HG03095 (cell line): ENCODE results near the gene CCL4.
"Not testable (repeated sequence)": the region's sequence is repeated elsewhere in the genome, so short reads cannot be mapped to it uniquely, and the experiment has no call there.

Experiments
- ATAC-seq: cut with Tn5 transposase; IDR thresholded peaks from one replicate; pipeline ENCODE4 v1.9.1; 2021; ENCODE audit warnings: moderate library complexity; ENCODE audit not compliant: unreplicated experiment

The CCL4 gene

GRCh38 chr17:36087897-36088572 lies 15.6 kb upstream of the CCL4 start:
- ATAC-seq = not testable (repeated sequence)

- no peak for ATAC-seq
Observed at GRCh38 chr17:36088670-36089338, 14.8 kb upstream of the CCL4 start.

DNA sequence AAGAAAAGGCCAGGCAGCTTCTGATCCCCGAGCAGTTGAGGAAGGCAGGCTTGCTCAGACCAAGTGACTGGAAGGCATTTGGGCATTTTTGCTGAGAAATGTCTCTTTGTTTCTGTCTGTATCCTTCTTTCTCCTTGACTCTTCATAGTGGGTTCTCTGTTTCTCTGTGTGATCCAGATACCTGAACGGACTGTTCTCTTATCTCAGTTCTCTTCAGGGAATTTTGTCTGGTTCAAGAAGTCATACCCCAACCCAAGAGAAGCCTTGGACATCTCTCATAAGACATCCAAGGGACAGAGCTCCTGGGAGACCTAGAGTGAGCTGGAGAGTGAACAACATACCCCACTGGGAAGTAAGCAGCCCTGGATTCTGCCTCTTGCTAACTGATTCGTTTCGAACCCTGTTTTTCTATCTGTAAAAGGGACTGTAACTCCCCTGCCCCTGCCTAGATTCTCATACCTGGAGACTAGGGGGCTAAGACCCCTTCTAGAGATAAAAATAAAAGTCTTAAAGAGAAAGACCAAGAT lies 14.2 kb upstream of the CCL4 start:
- ATAC-seq = no peak

- ATAC-seq = peak; percentile 67
Observed at GRCh38 chr17:36089888-36090836, 13.5 kb upstream of the CCL4 start, which contains the start of gene CCL3. TSS of gene CCL3 (minus strand) at chr17:36090143. CDS start at chr17:36090058, 85 bp downstream.

DNA sequence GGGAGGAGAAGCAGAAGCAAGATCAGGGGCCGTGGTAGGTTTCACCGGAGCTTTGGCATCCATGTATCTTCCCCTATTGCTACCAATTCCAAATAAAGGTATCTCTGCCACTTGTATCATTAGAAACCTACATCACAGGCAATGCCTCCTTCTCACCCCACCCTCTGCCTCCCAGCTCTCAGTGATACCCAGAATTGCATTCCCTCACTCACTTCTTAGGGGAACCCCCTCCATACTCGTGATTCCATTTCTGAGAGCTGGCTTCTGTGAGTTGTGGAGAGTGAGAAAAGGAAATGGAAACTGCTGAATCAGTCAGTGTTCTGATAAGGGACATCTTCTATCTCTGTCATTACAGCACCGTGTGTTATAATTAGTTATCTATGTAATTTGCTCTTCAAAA lies 11.4 kb upstream of the CCL4 start:
- no peak for ATAC-seq

GRCh38 chr17:36092715-36093114 lies 10.9 kb upstream of the CCL4 start:
- ATAC-seq = not testable (repeated sequence)

DNA sequence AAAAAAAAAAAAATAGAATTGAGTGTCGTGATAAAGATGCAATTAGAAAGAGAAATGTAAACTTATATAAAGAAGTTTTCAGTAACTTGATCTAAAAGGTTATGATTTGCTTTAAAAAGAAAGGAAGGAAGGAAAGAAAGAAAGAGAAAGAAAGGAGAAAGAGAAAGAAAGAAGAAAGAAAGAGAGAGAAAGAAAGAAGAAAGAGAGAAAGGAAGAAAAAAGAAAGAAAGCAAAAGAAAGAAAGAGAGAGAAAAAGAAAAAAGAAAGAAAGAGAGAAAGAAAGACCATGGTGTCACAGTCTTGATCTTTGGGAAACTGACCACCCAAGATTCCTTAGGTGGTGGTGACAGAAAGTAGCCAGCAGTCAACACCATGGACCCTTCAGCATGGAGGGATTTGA lies 9.4 kb upstream of the CCL4 start:
- no peak for ATAC-seq

- no peak for ATAC-seq
Observed at GRCh38 chr17:36094746-36095145, 8.9 kb upstream of the CCL4 start.

DNA sequence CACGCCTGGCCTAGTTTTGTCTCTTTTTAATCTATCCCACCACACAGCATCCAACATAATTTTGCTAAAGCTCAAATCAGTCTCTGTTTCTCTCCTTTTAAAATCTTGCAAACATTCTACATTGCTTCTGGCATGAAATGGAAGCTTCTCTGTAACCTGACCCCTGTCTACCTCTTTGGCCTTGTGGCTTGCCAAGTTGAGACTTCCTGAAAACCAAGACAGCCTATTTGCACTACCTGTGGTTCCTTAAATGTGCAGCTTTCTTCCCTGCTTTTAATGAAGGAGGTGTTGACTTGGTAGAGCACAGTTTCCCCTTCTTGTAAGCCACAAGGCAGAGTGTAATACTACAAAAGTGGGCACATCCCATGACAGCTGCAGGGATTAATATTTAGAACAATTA lies 7.6 kb upstream of the CCL4 start:
- ATAC-seq = no peak

- ATAC-seq = not testable (repeated sequence)
Observed at GRCh38 chr17:36099004-36099403, 4.6 kb upstream of the CCL4 start.

GRCh38 chr17:36104246-36104645 lies 619 bp downstream of the CCL4 start:
- not testable (repeated sequence) for ATAC-seq

GRCh38 chr17:36104701-36105181 lies 1.1 kb downstream of the CCL4 start:
- ATAC-seq = no peak

GRCh38 chr17:36105781-36106492 lies 2.3 kb downstream of the CCL4 start:
- no peak for ATAC-seq

GRCh38 chr17:36106493-36106835 lies 2.8 kb downstream of the CCL4 start:
- no peak for ATAC-seq

DNA sequence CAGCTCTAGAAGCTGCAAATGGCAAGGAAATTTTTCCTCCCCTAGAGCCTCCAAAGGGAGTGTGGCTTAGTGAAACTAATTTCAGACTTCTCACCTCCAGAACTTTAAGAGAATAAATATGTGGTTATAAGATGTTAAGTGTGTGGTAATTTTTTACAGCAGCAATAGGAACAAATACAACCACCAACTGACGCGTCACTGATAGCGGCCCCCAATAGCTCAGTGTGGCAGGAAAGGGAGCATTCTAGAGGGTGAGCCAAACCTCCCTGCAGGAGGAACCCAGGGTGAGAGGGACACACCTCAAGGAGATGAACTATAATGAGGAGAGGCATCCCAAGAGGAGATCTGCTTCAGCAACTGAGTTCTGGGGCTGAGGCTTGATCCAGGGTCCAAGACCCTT lies 4.0 kb downstream of the CCL4 start:
- no peak for ATAC-seq

DNA sequence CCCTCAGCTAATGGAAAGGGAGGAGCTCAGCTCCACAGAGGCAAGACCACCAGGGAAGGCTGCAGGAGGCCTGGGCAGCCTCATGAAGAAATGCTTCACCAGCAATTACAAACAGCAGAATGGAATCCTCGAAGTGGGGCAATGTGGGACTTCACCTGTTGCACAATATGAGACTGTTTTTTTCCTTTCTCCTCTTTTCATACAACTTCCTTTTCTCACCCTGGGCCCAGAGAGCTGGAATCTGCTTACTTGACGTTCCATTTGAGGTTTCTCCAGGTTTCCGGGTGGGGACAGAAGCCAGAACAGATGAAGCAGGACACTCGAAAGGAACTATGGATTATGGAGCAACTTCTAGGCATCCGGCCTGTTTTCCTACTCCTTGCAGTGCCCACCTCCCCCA lies 4.6 kb downstream of the CCL4 start:
- ATAC-seq = not testable (repeated sequence)

DNA sequence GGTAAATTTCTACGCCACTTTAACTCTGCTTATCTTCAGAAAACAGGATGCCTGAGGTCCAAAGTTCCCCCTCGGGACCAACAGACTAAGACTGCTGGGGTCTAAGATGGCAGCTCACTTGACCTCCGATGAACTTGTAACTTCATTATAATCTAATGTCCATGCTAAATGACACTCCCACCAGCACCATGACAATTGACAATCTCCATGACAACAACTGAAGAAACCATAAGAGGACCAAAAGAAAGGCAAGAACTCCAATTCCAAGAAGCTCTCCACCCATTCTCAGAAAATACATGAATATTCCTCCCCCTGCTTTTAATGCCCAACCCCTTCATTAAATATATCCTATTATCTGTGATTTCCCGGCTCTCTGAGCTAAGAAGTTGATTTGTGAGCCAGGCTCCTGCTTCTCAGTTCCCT lies 7.5 kb downstream of the CCL4 start:
- ATAC-seq = no peak

- ATAC-seq = no peak
Observed at GRCh38 chr17:36112572-36112971, 8.9 kb downstream of the CCL4 start.

DNA sequence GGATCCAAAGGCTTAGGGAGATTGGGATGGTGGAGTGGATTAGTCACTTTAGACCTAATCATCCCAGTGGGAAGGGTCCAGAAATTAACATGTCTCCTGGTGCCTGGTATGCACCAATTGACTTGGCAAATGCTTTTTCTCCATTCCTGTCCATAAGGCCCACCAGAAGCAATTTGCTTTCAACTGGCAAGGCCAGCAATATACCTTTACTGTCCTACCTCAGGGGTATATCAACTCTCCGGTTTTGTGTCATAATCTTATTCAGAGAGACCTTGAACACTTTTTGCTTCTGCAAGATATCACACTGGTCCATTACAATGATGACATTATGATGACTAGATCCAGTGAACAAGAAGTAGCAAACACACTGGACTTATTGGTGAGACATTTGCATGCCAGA lies 9.5 kb downstream of the CCL4 start:
- not testable (repeated sequence) for ATAC-seq

DNA sequence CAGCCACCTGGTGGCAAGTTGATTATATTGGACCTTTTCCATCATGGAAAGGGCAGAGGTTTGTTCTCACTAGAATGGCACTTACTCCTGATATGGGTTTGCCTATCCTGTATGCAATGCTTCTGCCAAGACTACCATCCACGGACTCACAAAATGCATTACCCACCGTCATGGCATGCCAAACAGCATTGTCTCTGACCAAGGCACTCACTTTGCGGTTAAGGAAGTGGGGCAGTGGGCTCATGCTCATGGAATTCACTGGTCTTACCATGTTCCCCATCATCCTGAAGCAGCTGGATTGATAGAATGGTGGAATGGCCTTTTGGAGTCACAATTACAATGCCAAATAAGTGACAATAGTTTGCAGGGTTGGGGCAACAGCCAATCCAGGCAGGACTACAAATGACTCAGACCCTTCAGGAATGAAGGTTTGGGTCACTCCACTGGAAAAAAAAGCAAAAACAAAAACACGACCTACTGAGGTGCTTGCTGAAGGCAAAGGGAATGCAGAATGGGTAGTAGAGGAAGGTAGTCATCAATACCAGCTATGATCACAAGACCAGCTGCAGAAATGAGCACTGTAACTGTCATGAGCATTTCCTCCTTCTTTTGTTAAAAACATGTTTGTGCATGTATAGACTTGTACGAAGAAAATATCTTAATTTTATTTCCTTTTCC lies 11.5 kb downstream of the CCL4 start:
- ATAC-seq = not testable (repeated sequence)
